ENCODE data around the gene EDEM3. TPM values are rescaled to one million over a fixed set of nuclear protein-coding genes. Genes with fewer than 3 reads are reported as not detected.

Gene EDEM3
- total RNA-seq, 5 donors from 2014 or later (not counting 1 experiment from before 2014, with no cell fraction given), result 21.0 to 44.1 (median 39.1) TPM

DNA sequence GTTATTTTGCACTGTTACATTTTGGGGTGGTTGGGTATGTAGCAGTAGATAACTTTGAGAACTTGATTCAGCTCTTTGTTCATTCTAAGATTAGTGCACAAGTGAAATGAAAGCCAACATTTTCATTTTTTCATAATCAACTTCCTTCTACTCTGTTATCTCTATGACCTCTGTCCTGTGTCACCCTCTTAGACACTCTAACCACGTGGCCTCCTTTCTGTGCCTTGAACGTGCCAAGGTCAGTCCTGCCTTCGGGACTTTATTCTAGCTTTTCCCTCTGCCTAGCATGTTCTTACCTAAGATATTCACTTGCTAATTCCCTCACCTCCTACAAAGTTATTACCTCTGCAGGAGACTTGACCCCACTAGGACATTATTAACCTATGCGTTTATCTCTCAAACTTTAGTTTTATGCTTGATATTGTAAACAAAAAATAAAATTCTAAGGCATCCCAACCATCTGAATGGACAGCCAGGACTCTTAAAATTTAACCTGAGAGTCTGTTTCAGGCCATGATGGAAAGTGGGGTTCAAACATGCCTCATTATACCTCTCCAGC, 19.2 kb upstream of the EDEM3 start:
- no peaks in the 10 kb centered on the region for H3K9me3 Mint-ChIP-seq
- no peaks in the 10 kb centered on the region for H3K36me3 Mint-ChIP-seq
- H3K27ac ChIP-seq (ENCODE audit: low read length), result no peak overlapping the region
- no peaks in the 10 kb centered on the region for H3K4me1 ChIP-seq (ENCODE audit: control insufficient read depth in 1 of 2, extremely low read depth in 1 of 2, insufficient read depth in 2 of 2, low read length in 2 of 2)
- 92% methylated on average over 3 of the region's 4 CpGs for WGBS (ENCODE audit: insufficient coverage)
- ChIA-PET CTCF (interaction anchor here in 1 of 2 donors (0.6 kb wide), 1 partner anchor 22 kb away, joined by 3 read pairs; no protein-coding TSS in a partner anchor), POLR2A (interaction anchor here (0.6 to 0.7 kb wide), 3 partner anchors 15 to 496 kb away, joined by 3 read pairs; no protein-coding TSS in a partner anchor)
- H3K27ac Mint-ChIP-seq, result no peak overlapping the region
- ATAC-seq (replicated peaks in 1 of 4), result no peak
- no peaks in the 10 kb centered on the region for H3K27me3 ChIP-seq (replicated peaks in 1 of 2; ENCODE audit: control insufficient read depth in 2 of 2, extremely low read depth in 1 of 2, insufficient read depth in 2 of 2, low read length in 1 of 2)
- no peak overlapping the region for H3K4me3 ChIP-seq (ENCODE audit: control insufficient read depth in 1 of 2, extremely low read depth in 1 of 2, low read length in 1 of 2)
- no peak for DNase-seq
- no peak overlapping the region for H3K4me3 Mint-ChIP-seq
- no peaks in the 10 kb centered on the region for H3K27me3 Mint-ChIP-seq
- H3K36me3 ChIP-seq (ENCODE audit: control insufficient read depth in 2 of 2, extremely low read depth in 1 of 2, insufficient read depth in 1 of 2, low read length in 1 of 2), result no peaks in the 10 kb centered on the region
- peaks cover 0 to 6% (median 6%) of the 10 kb centered on the region in 3 donors for H3K4me1 Mint-ChIP-seq
- no peaks in the 10 kb centered on the region for H3K9me3 ChIP-seq

- no peak overlapping the region for H3K27ac Mint-ChIP-seq
- peaks cover 0 to 2% (median 0%) of the 10 kb centered on the region in 3 donors for H3K4me1 Mint-ChIP-seq
- Histone ChIP-seq H3K4me1 (ENCODE audit: control insufficient read depth in 1 of 2, extremely low read depth in 1 of 2, insufficient read depth in 2 of 2, low read length in 2 of 2) (no peaks in the 10 kb centered on the region), H3K9me3 (no peaks in the 10 kb centered on the region), H3K27ac (ENCODE audit: low read length) (no peak overlapping the region), H3K36me3 (ENCODE audit: control insufficient read depth in 2 of 2, extremely low read depth in 1 of 2, insufficient read depth in 1 of 2, low read length in 1 of 2) (no peaks in the 10 kb centered on the region), H3K4me3 (ENCODE audit: control insufficient read depth in 1 of 2, extremely low read depth in 1 of 2, low read length in 1 of 2) (no peak overlapping the region), H3K27me3 (replicated peaks in 1 of 2; ENCODE audit: control insufficient read depth in 2 of 2, extremely low read depth in 1 of 2, insufficient read depth in 2 of 2, low read length in 1 of 2) (no peaks in the 10 kb centered on the region)
- no peaks in the 10 kb centered on the region for H3K36me3 Mint-ChIP-seq
- H3K9me3 Mint-ChIP-seq, result no peaks in the 10 kb centered on the region
- DNase-seq (no peak), ATAC-seq (replicated peaks in 1 of 4) (no peak)
- CTCF ChIA-PET, result interaction anchor here in 1 of 2 donors (0.6 kb wide), 1 partner anchor 647 kb away, joined by 3 read pairs; no protein-coding TSS in a partner anchor
- H3K27me3 Mint-ChIP-seq, result peaks cover 0 to 2% of the 10 kb centered on the region in 2 donors
- POLR2A ChIA-PET, result interaction anchor here in 1 of 2 donors (0.6 kb wide), 1 partner anchor 52 kb away, joined by 3 read pairs; no protein-coding TSS in a partner anchor
- no peak overlapping the region for H3K4me3 Mint-ChIP-seq
- 100% methylated on average over 3 of the region's 7 CpGs for WGBS (ENCODE audit: insufficient coverage)
Measured at GRCh38 chr1:184771190-184771691, 16.6 kb upstream of the EDEM3 start.

GRCh38 chr1:184770181-184770979, 15.7 kb upstream of the EDEM3 start:
- Mint-ChIP-seq H3K27me3 (peaks cover 0 to 2% of the 10 kb centered on the region in 2 donors), H3K9me3 (no peaks in the 10 kb centered on the region), H3K4me3 (no peak overlapping the region), H3K4me1 (no peaks in the 10 kb centered on the region), H3K36me3 (no peaks in the 10 kb centered on the region), H3K27ac (no peak overlapping the region)
- Histone ChIP-seq H3K9me3 (no peaks in the 10 kb centered on the region), H3K4me3 (ENCODE audit: control insufficient read depth in 1 of 2, extremely low read depth in 1 of 2, low read length in 1 of 2) (no peak overlapping the region), H3K27me3 (replicated peaks in 1 of 2; ENCODE audit: control insufficient read depth in 2 of 2, extremely low read depth in 1 of 2, insufficient read depth in 2 of 2, low read length in 1 of 2) (no peaks in the 10 kb centered on the region), H3K36me3 (ENCODE audit: control insufficient read depth in 2 of 2, extremely low read depth in 1 of 2, insufficient read depth in 1 of 2, low read length in 1 of 2) (no peaks in the 10 kb centered on the region), H3K4me1 (ENCODE audit: control insufficient read depth in 1 of 2, extremely low read depth in 1 of 2, insufficient read depth in 2 of 2, low read length in 2 of 2) (no peaks in the 10 kb centered on the region), H3K27ac (ENCODE audit: low read length) (no peak overlapping the region)
- POLR2A ChIA-PET, result no interaction called here
- DNase-seq (no peak), ATAC-seq (replicated peaks in 1 of 4) (no peak)
- WGBS (ENCODE audit: insufficient coverage), result no CpG with 5 or more reads among the region's 4 CpGs
- CTCF ChIA-PET, result no interaction called here

DNA sequence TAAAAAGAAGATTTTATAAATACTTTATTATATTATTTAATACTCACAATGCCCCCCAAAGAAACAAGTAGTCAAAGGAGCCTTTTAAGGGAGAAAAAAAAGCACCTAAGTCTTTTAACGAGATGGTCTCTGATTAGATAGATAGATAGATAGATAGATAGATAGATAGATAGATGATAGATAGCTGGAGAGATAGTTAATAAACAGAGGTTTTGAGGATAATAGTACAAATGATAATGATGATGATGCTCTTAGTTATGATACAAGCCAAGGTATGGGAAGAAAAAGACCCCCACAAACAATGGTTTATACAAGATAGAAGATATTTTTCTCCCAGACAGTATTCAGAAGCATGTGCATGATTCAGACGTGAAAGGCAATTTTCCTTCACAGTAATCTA, 14.6 kb upstream of the EDEM3 start:
- POLR2A ChIA-PET, result interaction anchor here in 1 of 2 donors (0.6 kb wide), 1 partner anchor 754 kb away, joined by 3 read pairs; no protein-coding TSS in a partner anchor
- H3K4me3 ChIP-seq (ENCODE audit: control insufficient read depth in 1 of 2, extremely low read depth in 1 of 2, low read length in 1 of 2), result no peak overlapping the region
- WGBS (ENCODE audit: insufficient coverage), result no CpG with 5 or more reads among the region's 2 CpGs
- Mint-ChIP-seq H3K4me1 (no peaks in the 10 kb centered on the region), H3K4me3 (no peak overlapping the region), H3K36me3 (no peaks in the 10 kb centered on the region), H3K27ac (no peak overlapping the region), H3K27me3 (peaks cover 0 to 2% of the 10 kb centered on the region in 2 donors), H3K9me3 (no peaks in the 10 kb centered on the region)
- no peaks in the 10 kb centered on the region for H3K27me3 ChIP-seq (replicated peaks in 1 of 2; ENCODE audit: control insufficient read depth in 2 of 2, extremely low read depth in 1 of 2, insufficient read depth in 2 of 2, low read length in 1 of 2)
- CTCF ChIA-PET, result interaction anchor here in 1 of 2 donors (0.6 kb wide), 1 partner anchor 366 kb away, joined by 5 read pairs; no protein-coding TSS in a partner anchor
- no peak overlapping the region for H3K27ac ChIP-seq (ENCODE audit: low read length)
- H3K4me1 ChIP-seq (ENCODE audit: control insufficient read depth in 1 of 2, extremely low read depth in 1 of 2, insufficient read depth in 2 of 2, low read length in 2 of 2), result no peaks in the 10 kb centered on the region
- no peaks in the 10 kb centered on the region for H3K36me3 ChIP-seq (ENCODE audit: control insufficient read depth in 2 of 2, extremely low read depth in 1 of 2, insufficient read depth in 1 of 2, low read length in 1 of 2)
- DNase-seq (no peak), ATAC-seq (replicated peaks in 1 of 4) (no peak)
- no peaks in the 10 kb centered on the region for H3K9me3 ChIP-seq

DNA sequence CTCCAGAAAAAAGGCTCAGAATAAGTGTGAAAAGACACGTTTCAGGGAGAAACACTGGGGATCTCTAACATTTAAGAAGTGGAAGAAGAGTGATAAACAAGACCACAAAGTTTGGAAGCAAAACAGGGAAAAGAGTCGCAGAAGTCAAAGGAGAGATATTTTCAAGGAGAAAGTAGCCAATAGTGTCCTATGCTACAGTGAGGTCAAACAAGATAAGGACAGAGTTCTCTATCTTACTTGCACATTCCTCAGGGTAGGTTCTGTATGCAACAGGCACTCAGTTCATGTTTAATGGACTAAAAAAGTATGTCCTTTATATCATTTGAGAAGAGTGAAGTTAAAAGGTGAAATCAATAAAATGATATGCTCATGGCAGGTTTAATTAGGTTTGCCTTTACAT, 13.8 kb upstream of the EDEM3 start:
- H3K27ac ChIP-seq (ENCODE audit: low read length), result no peak overlapping the region
- H3K9me3 ChIP-seq, result no peaks in the 10 kb centered on the region
- H3K4me3 Mint-ChIP-seq, result no peak overlapping the region
- H3K9me3 Mint-ChIP-seq, result no peaks in the 10 kb centered on the region
- ChIA-PET CTCF (no interaction called here), POLR2A (interaction anchor here in 1 of 2 donors (0.6 kb wide), 1 partner anchor 755 kb away, joined by 3 read pairs; no protein-coding TSS in a partner anchor)
- no peaks in the 10 kb centered on the region for H3K4me1 Mint-ChIP-seq
- H3K4me3 ChIP-seq (ENCODE audit: control insufficient read depth in 1 of 2, extremely low read depth in 1 of 2, low read length in 1 of 2), result no peak overlapping the region
- H3K27me3 ChIP-seq (replicated peaks in 1 of 2; ENCODE audit: control insufficient read depth in 2 of 2, extremely low read depth in 1 of 2, insufficient read depth in 2 of 2, low read length in 1 of 2), result no peaks in the 10 kb centered on the region
- DNase-seq (no peak), ATAC-seq (replicated peaks in 1 of 4) (no peak)
- no peaks in the 10 kb centered on the region for H3K4me1 ChIP-seq (ENCODE audit: control insufficient read depth in 1 of 2, extremely low read depth in 1 of 2, insufficient read depth in 2 of 2, low read length in 2 of 2)
- no peak overlapping the region for H3K27ac Mint-ChIP-seq
- no peaks in the 10 kb centered on the region for H3K36me3 Mint-ChIP-seq
- peaks cover 0 to 2% of the 10 kb centered on the region in 2 donors for H3K27me3 Mint-ChIP-seq
- 100% methylated on average over 2 of the region's 2 CpGs for WGBS (ENCODE audit: insufficient coverage)
- no peaks in the 10 kb centered on the region for H3K36me3 ChIP-seq (ENCODE audit: control insufficient read depth in 2 of 2, extremely low read depth in 1 of 2, insufficient read depth in 1 of 2, low read length in 1 of 2)

GRCh38 chr1:184767591-184767990, 12.9 kb upstream of the EDEM3 start:
- Histone ChIP-seq H3K36me3 (ENCODE audit: control insufficient read depth in 2 of 2, extremely low read depth in 1 of 2, insufficient read depth in 1 of 2, low read length in 1 of 2) (no peaks in the 10 kb centered on the region), H3K9me3 (no peaks in the 10 kb centered on the region), H3K27ac (ENCODE audit: low read length) (no peak overlapping the region), H3K27me3 (replicated peaks in 1 of 2; ENCODE audit: control insufficient read depth in 2 of 2, extremely low read depth in 1 of 2, insufficient read depth in 2 of 2, low read length in 1 of 2) (no peaks in the 10 kb centered on the region), H3K4me3 (ENCODE audit: control insufficient read depth in 1 of 2, extremely low read depth in 1 of 2, low read length in 1 of 2) (no peak overlapping the region), H3K4me1 (ENCODE audit: control insufficient read depth in 1 of 2, extremely low read depth in 1 of 2, insufficient read depth in 2 of 2, low read length in 2 of 2) (no peaks in the 10 kb centered on the region)
- Mint-ChIP-seq H3K4me3 (no peak overlapping the region), H3K27me3 (peaks cover 0 to 2% of the 10 kb centered on the region in 2 donors), H3K4me1 (no peaks in the 10 kb centered on the region), H3K27ac (no peak overlapping the region), H3K36me3 (no peaks in the 10 kb centered on the region), H3K9me3 (no peaks in the 10 kb centered on the region)
- ATAC-seq (replicated peaks in 1 of 4) (no peak), DNase-seq (no peak)
- ChIA-PET CTCF (no interaction called here), POLR2A (interaction anchor here in 1 of 2 donors (0.6 kb wide), 1 partner anchor 12 kb away, joined by 6 read pairs; no protein-coding TSS in a partner anchor)
- WGBS (ENCODE audit: insufficient coverage), result 100% methylated on average over 3 of the region's 5 CpGs

All from T-cell (primary cell).